Rectal smooth muscle tissue (tissue), 1 donor: ENCODE data around the gene DTNA.
A peak's percentile ranks its signal among the peaks of the same experiment; 100 is the strongest.

Source experiments
- H3K27ac ChIP-seq: one replicate; pipeline ENCODE4 v1.7.0; 2013; ENCODE audit warnings: low read depth, low read length, inconsistent platforms
- H3K27me3 ChIP-seq: one replicate; pipeline ENCODE4 v1.7.0; 2013; ENCODE audit warnings: low read length; ENCODE audit not compliant: control insufficient read depth, insufficient read depth
- H3K36me3 ChIP-seq: one replicate; pipeline ENCODE4 v1.7.0; 2013; ENCODE audit warnings: low read length; ENCODE audit not compliant: control insufficient read depth, insufficient read depth
- H3K4me1 ChIP-seq: one replicate; pipeline ENCODE4 v1.7.0; 2013; ENCODE audit warnings: low read length; ENCODE audit not compliant: control insufficient read depth, insufficient read depth
- H3K4me3 ChIP-seq: one replicate; pipeline ENCODE4 v1.7.0; 2013; ENCODE audit warnings: low read length
- H3K9ac ChIP-seq: one replicate; pipeline ENCODE4 v1.7.0; 2013; ENCODE audit warnings: low read length

Gene DTNA

DNA sequence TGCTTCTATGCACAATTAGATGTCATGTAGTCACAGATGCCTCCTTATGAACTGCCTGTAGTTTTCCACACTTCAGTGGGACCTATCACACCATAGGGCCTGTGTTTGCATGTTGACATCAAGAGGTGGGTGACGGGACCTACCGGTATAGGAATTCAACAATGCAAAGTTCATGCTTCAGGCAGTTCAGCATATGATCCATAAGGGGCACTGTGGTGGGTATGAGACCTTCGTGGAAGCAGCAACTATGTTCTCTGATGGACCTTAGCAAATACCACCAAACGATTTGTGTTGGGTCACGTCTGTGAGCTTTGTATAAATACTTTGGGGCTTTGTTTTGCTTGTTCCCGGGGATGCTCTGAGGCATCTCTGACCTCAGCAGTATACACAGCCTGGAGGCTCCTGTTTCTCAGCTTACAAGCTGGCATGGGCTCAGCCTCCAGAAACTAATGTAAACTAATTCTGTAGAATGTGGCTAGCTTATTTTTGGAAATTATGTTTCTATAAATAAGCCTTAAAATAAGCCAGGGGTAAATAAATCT, 111.6 kb downstream of the DTNA start:
- peaks cover 5% of the 10 kb centered on the region for H3K36me3 ChIP-seq
- peaks cover 2% of the 10 kb centered on the region for H3K4me1 ChIP-seq
- H3K4me3 ChIP-seq, result no peak overlapping the region
- H3K9ac ChIP-seq, result no peak overlapping the region
- H3K27ac ChIP-seq, result no peak overlapping the region
- no peaks in the 10 kb centered on the region for H3K27me3 ChIP-seq

- H3K27ac ChIP-seq, result no peak overlapping the region
- H3K4me1 ChIP-seq, result no peaks in the 10 kb centered on the region
Measured at GRCh38 chr18:34828093-34828492, 118.0 kb downstream of the DTNA start.

GRCh38 chr18:34834897-34835296, 124.8 kb downstream of the DTNA start:
- Histone ChIP-seq H3K4me1 (peaks cover 4% of the 10 kb centered on the region), H3K9ac (no peak overlapping the region), H3K4me3 (no peak overlapping the region), H3K27ac (peak overlapping the region; percentile 53), H3K27me3 (no peaks in the 10 kb centered on the region), H3K36me3 (no peaks in the 10 kb centered on the region)

More at GRCh38 chr18:34828093-34828492, 118.0 kb downstream of the DTNA start:
- Histone ChIP-seq H3K9ac (no peak overlapping the region), H3K36me3 (no peaks in the 10 kb centered on the region), H3K4me3 (no peak overlapping the region), H3K27me3 (no peaks in the 10 kb centered on the region)

GRCh38 chr18:34835466-34835865, 125.4 kb downstream of the DTNA start:
- Histone ChIP-seq H3K36me3 (no peaks in the 10 kb centered on the region), H3K27me3 (no peaks in the 10 kb centered on the region), H3K27ac (no peak overlapping the region), H3K9ac (no peak overlapping the region), H3K4me1 (peaks cover 4% of the 10 kb centered on the region), H3K4me3 (no peak overlapping the region)

GRCh38 chr18:34837769-34838272, 127.7 kb downstream of the DTNA start:
- peak overlapping the region; percentile 38 for H3K27ac ChIP-seq
- H3K36me3 ChIP-seq, result no peaks in the 10 kb centered on the region
- H3K27me3 ChIP-seq, result no peaks in the 10 kb centered on the region
- peaks cover 4% of the 10 kb centered on the region for H3K4me1 ChIP-seq
- no peak overlapping the region for H3K9ac ChIP-seq
- H3K4me3 ChIP-seq, result no peak overlapping the region

DNA sequence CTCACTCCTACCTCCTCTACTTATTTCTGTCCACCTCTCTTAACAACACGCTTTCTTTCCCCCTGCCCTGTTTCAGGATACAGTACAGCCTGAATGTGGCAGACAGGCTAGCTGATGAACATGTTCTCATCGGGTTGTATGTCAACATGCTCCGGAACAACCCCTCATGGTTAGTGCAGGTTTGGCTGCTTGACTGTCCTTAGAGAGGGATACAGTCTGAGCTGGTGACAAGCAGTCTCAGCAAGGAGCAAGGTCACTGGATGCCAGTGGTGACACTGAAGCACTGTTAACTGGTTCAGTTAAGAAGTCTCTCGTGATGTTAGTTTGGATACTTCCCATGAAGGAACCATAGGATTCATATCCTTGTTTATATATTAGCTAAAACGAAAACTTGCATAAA, 128.6 kb downstream of the DTNA start:
- Histone ChIP-seq H3K27ac (no peak overlapping the region), H3K4me3 (no peak overlapping the region), H3K4me1 (peaks cover 4% of the 10 kb centered on the region), H3K9ac (no peak overlapping the region), H3K27me3 (no peaks in the 10 kb centered on the region), H3K36me3 (no peaks in the 10 kb centered on the region)

- Histone ChIP-seq H3K27me3 (no peaks in the 10 kb centered on the region), H3K9ac (no peak overlapping the region), H3K36me3 (no peaks in the 10 kb centered on the region), H3K4me1 (peaks cover 4% of the 10 kb centered on the region), H3K4me3 (no peak overlapping the region), H3K27ac (no peak overlapping the region)
Measured at GRCh38 chr18:34840256-34840826, 130.2 kb downstream of the DTNA start.

DNA sequence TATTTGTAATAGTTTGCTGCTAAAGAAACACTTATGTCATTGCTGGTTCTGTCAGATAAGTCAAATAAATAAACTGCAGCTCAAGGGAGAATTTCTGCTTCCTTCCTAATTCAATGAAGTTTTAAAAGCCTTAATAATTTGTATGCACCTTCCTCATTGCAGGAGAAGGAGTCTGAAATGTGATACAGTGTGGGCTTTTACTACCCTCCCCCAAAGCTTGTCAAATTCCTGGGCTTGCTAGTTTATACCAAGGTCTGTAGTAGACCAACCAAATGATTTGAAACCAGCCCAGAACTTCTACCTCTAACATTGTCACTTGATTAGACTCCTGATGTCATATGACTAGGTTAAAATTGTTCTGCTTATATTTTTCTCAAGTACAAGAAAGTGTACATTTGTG, 131.8 kb downstream of the DTNA start:
- Histone ChIP-seq H3K9ac (no peak overlapping the region), H3K36me3 (no peaks in the 10 kb centered on the region), H3K27me3 (no peaks in the 10 kb centered on the region), H3K4me3 (no peak overlapping the region), H3K27ac (no peak overlapping the region), H3K4me1 (peaks cover 4% of the 10 kb centered on the region)

GRCh38 chr18:34844072-34844471, 134.0 kb downstream of the DTNA start:
- H3K27me3 ChIP-seq, result no peaks in the 10 kb centered on the region
- H3K36me3 ChIP-seq, result no peaks in the 10 kb centered on the region
- H3K27ac ChIP-seq, result no peak overlapping the region
- no peak overlapping the region for H3K4me3 ChIP-seq
- no peak overlapping the region for H3K9ac ChIP-seq
- no peaks in the 10 kb centered on the region for H3K4me1 ChIP-seq

DNA sequence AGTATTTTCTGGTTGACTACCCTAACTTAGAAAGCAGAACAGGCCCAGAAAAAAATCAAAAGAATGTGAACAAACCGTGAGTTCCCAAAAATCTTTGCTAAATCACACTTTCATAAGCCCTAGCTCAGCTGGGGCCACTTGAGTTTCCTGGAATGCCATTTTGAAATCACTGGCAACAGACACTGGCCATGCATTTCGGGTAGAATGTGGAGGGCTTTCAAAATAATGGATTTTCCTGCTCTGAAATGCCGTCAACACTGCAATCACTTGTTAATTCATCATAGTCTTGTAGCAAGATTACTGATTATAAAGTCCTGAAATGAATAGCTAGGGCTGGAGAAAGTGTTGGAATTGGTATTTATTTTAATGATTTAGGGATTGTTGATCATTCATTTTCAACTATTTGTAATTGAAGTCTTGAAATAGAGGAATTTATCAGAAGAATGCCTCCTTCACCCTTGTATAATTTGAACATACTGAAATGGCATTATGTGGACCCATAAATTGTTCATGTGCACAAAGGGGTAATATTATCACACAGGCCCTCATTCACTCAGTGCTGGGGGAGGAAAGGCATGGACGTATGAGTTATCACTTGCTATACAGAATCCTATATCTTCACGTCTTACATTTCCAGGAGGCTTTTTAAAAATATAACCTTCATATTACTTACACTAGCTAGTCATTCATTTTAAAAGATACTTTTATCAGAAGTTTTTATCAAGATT, 134.8 kb downstream of the DTNA start:
- no peaks in the 10 kb centered on the region for H3K36me3 ChIP-seq
- no peaks in the 10 kb centered on the region for H3K4me1 ChIP-seq
- H3K9ac ChIP-seq, result no peak overlapping the region
- no peak overlapping the region for H3K4me3 ChIP-seq
- H3K27ac ChIP-seq, result no peak overlapping the region
- H3K27me3 ChIP-seq, result no peaks in the 10 kb centered on the region

DNA sequence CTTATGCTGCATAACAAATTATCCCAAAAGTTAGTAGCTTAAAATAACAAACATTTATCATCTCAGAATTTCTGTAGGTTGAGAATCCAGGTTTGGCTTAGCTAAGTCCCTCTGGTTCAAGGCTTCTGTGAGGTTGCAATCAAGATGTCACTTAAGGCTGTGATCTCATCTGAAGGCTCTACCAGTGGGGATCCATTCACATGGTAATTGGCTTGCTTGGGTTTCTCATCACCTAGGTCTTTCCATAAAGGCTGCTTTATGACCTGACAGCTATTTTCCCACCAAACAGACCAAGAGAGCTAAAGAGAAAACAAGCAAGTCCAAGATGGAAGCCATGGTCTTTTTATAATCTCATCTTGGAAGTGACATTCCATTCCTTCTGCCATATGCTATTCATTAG, 137.3 kb downstream of the DTNA start:
- H3K36me3 ChIP-seq, result no peaks in the 10 kb centered on the region
- no peaks in the 10 kb centered on the region for H3K4me1 ChIP-seq
- no peak overlapping the region for H3K9ac ChIP-seq
- no peaks in the 10 kb centered on the region for H3K27me3 ChIP-seq
- H3K4me3 ChIP-seq, result no peak overlapping the region
- no peak overlapping the region for H3K27ac ChIP-seq

- H3K36me3 ChIP-seq, result no peaks in the 10 kb centered on the region
- H3K27me3 ChIP-seq, result no peaks in the 10 kb centered on the region
- no peaks in the 10 kb centered on the region for H3K4me1 ChIP-seq
Measured at GRCh38 chr18:34848156-34848555, 138.1 kb downstream of the DTNA start.

DNA sequence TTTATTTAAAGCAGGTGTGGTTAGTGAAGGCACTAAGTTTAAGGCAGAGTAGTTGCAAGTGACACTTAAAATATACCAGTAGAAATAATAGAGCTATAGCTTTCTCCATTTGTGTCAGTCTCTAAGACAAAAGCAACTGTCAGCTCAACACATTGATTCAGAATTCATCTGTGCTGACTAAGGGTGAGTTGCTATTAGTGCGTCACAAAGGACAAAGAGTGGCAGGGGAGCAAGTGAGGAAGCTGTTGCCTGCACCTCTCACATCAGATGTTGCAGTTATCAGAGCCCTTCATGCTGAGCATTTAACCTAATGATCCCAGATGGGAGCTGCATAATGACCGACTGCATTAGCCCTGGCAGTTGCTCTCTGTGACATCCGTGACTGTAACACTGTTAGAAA, 138.6 kb downstream of the DTNA start:
- H3K27ac ChIP-seq, result no peak overlapping the region
- H3K4me3 ChIP-seq, result no peak overlapping the region
- H3K27me3 ChIP-seq, result no peaks in the 10 kb centered on the region
- H3K9ac ChIP-seq, result no peak overlapping the region
- no peaks in the 10 kb centered on the region for H3K4me1 ChIP-seq
- H3K36me3 ChIP-seq, result no peaks in the 10 kb centered on the region

More at GRCh38 chr18:34848156-34848555, 138.1 kb downstream of the DTNA start:
- H3K27ac ChIP-seq, result no peak overlapping the region
- H3K4me3 ChIP-seq, result no peak overlapping the region
- H3K9ac ChIP-seq, result no peak overlapping the region
